Measurements from ENCODE around the gene DHRS13. TPM values are rescaled to one million over a fixed set of nuclear protein-coding genes. Genes with fewer than 3 reads are reported as not detected.

Gene DHRS13
- total and polyA plus RNA-seq, 10 of the 15 experiments (the other 5 are each of a cell fraction or from before 2014, with no cell fraction given) = 0.18 to 55.2 (median 31.3) TPM; not detected in 1

DNA sequence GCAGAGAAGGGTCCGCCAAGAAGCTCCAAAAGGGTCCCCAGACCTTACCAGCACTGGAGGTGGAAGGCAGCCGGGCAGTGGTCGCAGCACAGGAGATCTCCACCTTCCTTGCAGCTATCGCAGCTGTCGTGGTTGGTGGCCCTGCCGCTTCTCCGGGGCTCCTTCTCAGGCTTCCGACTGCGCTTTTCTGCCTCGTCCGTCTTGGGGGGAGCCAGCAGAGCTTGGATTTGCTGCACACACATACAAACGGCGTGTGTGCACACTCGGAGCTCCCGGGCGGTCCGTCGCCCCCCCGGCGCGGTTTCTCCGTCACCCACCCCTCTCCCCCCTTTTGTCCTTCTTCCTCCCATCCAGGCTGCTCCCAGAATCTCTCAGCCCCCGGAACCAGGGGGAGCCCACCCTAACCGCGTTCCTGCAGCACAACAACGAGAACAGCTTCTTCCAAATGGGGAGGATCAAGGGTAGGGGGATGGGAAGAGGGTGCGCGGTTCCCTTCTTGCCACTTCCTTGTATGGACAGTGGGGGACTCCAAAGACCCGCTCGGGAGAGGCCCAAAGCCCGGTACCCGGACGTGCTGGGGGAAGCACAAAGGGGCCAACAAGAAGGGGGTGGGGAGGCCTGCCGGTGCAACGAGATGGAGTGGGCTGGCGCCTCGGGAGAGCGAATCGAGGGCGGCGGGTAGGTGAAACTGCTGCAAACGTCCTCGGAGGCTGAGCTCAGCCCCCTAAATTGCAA is 47.3 kb upstream of the DHRS13 start:
- ATAC-seq (peak; percentile 2), DNase-seq (ENCODE audit: low read depth, low spot score) (no peak), FAIRE-seq (no peak)
- peak overlapping the region; percentile 64 for H3K27ac ChIP-seq (ENCODE audit: control insufficient read depth, insufficient read depth)
- TF ChIP-seq TARDBP (IDR thresholded peaks at IDR 0.05; ENCODE audit: borderline replicate concordance) (0 out of 2 replicates have a peak, but pooled peaks have one; percentile 32), TAF1 (IDR thresholded peaks at IDR 0.05; ENCODE audit: borderline replicate concordance, low read depth, low read length) (peak; percentile 57; the same call in 1 of the 2 replicates), POLR2A (IDR thresholded peaks at IDR 0.05; ENCODE audit: low read depth, low read length) (peak; percentile 18; the same call in 1 of the 2 replicates), ZNF207 (IDR thresholded peaks at IDR 0.05; ENCODE audit: borderline replicate concordance) (no peak; the same call in 1 of the 2 replicates), ZSCAN29 (IDR thresholded peaks at IDR 0.05) (no peak), SPI1 (IDR thresholded peaks at IDR 0.05; ENCODE audit: borderline replicate concordance, insufficient read depth, low read depth, low read length) (peak; percentile 43; the same call in 1 of the 2 replicates), EED (IDR thresholded peaks at IDR 0.05; ENCODE audit: low read depth) (peak; percentile 49; the same call in 1 of the 2 replicates), NBN (IDR thresholded peaks at IDR 0.05) (peak; percentile 25; the same call in 1 of the 2 replicates), CHD2 (IDR thresholded peaks at IDR 0.05; ENCODE audit: borderline replicate concordance, low read depth, low read length) (no peak), CREB1 (IDR thresholded peaks at IDR 0.05; ENCODE audit: low read depth) (peak; percentile 37; the same call in 1 of the 2 replicates), CBFB (IDR thresholded peaks at IDR 0.05; ENCODE audit: low read depth) (0 out of 2 replicates have a peak, but pooled peaks have one; percentile 41), GATAD2B (conservative IDR thresholded peaks at IDR 0.05; ENCODE audit: low read depth) (0 out of 2 replicates have a peak, but pooled peaks have one; percentile 16), IKZF1 (conservative IDR thresholded peaks at IDR 0.05) (peak; percentile 6; the same call in 1 of the 2 replicates)
- in situ Hi-C loops (cut with MboI) (loop anchor here (10.0 kb wide), 1 partner anchor 615 kb away; the partner anchor contains the start of genes IFT20 and TNFAIP1), intact Hi-C loops (cut with micrococcal nuclease; ENCODE audit: unreplicated experiment) (loop anchor here (2.0 to 5.0 kb wide), 2 partner anchors 47 to 342 kb away; partner anchors contain the start of genes DHRS13 and NUFIP2)
- ChIA-PET POLR2A (interaction anchor here (0.5 to 2.9 kb wide), 19 partner anchors 24 to 375 kb away, joined by 3 to 22 read pairs (median 5); partner anchors contain the start of genes BLTP2, FLOT2, NEK8 and PROCA1), SMC1A (ENCODE audit: uncharacterized antibody, unreplicated experiment) (interaction anchor here (0.8 to 3.9 kb wide), 9 partner anchors 10 to 352 kb away, joined by 3 to 43 read pairs (median 3); partner anchors contain the start of gene TLCD1), RAD21 (ENCODE audit: unreplicated experiment) (interaction anchor here (0.9 to 3.5 kb wide), 9 partner anchors 12 to 230 kb away, joined by 3 to 27 read pairs (median 5); partner anchors contain the start of genes FLOT2, RPL23A and TLCD1), CTCF (interaction anchor here (0.6 to 3.8 kb wide), 16 partner anchors 9 to 306 kb away, joined by 3 to 22 read pairs (median 4); partner anchors contain the start of genes DHRS13, RPL23A and TLCD1)
- peak overlapping the region; percentile 57 for H3K4me2 ChIP-seq (ENCODE audit: control insufficient read depth, insufficient read depth)
- no peaks in the 10 kb centered on the region; a peak in 2 of 4 replicates for H3K36me3 ChIP-seq (ENCODE audit: control insufficient read depth in 2 of 2, insufficient read depth in 2 of 2, low read length in 1 of 2)
- no TSS peak for BruUV-seq (replicated peaks)
- WGBS (ENCODE audit: insufficient coverage, insufficient replicate concordance, low lambda C conversion rate, missing lambda C conversion rate) = under 1% methylated on average over 42 of the region's 43 CpGs
- H3K9ac ChIP-seq (ENCODE audit: control insufficient read depth, insufficient read depth, low read length) = peak overlapping the region; percentile 85
- H3K9me3 ChIP-seq (replicated peaks; ENCODE audit: control insufficient read depth, insufficient read depth, low read length) = no peaks in the 10 kb centered on the region
- no peaks in the 10 kb centered on the region for H4K20me1 ChIP-seq (ENCODE audit: control insufficient read depth, insufficient read depth)
- H3K4me3 ChIP-seq = peak overlapping the region; percentile 92
- H2AFZ ChIP-seq (ENCODE audit: control insufficient read depth, low read depth, low read length) = peak overlapping the region; percentile 36
- H3K4me1 ChIP-seq (ENCODE audit: control insufficient read depth, insufficient read depth, low read length) = peaks cover 14% of the 10 kb centered on the region
- peaks cover 59% of the 10 kb centered on the region for H3K79me2 ChIP-seq (ENCODE audit: control insufficient read depth, insufficient read depth, low read length)
- no peaks in the 10 kb centered on the region for H3K27me3 ChIP-seq (replicated peaks in 1 of 2; ENCODE audit: control insufficient read depth in 2 of 2, insufficient read depth in 2 of 2, low read length in 1 of 2)

All from GM12878 (cell line).